ENCODE measurements around the gene IRAK2.

The IRAK2 gene

GRCh38 chr3:10226293-10226692, 61.6 kb downstream of the IRAK2 start:
- no peak for DNase-seq

- no peak for DNase-seq
Measured at GRCh38 chr3:10228248-10228950, 63.7 kb downstream of the IRAK2 start.

GRCh38 chr3:10229576-10229975, 64.9 kb downstream of the IRAK2 start:
- DNase-seq = no peak

DNA sequence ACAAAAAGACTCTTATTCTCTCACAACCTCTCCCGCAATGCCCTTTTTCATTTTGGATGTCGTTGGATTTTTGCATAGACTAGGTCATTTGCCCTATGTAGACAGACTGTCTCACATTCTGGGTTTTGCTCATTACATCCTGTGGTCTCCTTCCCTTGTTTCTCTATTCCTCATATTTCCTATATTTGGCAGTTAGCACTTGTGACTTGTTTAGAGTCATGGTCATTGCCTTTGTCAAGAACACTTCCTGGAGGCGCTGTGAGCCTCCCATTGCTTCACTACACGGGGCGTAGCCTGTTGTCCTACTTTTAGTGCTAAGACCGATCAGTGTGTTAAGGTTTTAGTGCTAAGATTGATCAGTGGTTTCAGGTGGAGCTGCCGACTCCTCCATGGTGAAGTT, 67.4 kb downstream of the IRAK2 start:
- no peak for DNase-seq

GRCh38 chr3:10233988-10234387, 69.3 kb downstream of the IRAK2 start:
- no peak for DNase-seq

DNA sequence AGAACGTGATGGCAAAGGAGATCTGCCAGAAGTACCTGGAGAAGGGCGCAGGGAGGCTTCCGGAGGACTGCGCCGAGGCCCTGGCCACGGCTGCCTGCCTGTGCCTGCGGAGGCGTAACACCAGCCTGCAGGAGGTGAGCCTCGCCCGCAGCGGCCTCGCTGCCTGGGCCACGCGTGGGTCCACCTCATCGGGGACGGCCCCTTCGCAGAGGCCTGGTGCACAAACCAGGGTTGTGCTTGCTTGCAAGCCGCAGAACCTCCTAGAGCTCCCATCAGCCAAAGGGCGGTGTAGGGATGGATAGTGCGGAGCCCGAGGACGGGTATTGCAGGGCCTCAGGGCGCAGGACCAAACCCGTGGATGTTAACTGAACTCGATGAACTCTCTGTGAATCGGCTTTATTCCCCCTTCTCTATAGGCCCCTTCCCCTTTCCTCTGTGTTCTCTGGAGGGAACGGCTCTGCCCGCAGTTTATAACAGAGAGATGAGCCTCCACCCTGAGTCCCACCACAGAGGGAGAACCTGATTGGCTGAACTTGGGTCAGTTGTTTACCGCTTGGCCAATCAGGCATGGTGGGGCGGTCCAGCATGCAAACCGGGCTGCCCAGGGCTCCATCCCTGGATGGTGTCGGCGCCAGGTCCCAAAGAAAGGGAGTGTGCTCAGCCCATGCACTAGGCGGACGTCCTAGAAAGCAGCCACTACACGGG, 70.0 kb downstream of the IRAK2 start:
- DNase-seq = no peak

DNA sequence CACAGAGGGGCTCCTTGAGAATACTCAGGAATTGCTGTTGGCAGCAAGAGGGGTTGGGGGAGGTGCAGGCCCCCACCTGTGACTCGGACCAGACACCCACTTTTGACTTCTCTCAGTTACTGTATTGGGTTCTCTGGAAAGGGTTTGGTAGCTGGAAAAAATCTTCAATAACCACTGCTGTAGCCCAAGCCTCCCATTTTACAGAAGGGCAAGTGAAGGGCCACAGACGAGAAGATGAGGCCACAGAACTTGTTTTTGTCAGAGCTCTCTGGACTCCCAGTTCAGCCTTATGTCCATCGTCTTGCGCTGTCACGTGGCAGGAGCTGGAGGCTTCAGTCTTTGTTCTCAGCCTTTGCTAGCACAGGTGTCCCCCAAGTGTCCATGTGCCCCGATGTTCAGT, 70.8 kb downstream of the IRAK2 start:
- DNase-seq = no peak

- no peak for DNase-seq
Measured at GRCh38 chr3:10238345-10239183, 73.8 kb downstream of the IRAK2 start.

DNA sequence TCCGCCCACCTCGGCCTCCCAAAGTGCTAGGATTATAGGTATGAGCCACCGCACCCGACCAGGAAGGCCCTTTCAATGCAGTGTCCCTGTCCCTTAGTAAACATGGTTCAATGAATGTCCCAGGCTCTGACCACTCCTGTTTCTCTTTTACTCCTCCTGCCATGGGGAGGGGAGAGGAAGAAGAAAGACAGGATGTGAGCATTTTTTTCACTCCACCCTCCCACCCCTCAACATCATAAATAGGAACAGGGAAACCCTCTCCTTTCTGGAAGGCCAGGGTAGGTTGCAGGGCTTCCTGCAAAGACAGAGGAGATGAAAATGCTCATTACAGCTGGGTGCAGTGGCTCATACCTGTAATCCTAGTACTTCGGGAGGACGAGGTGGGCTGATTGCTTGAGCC, 76.1 kb downstream of the IRAK2 start:
- DNase-seq = no peak

- no peak for DNase-seq
Measured at GRCh38 chr3:10242182-10243065, 77.7 kb downstream of the IRAK2 start.

DNA sequence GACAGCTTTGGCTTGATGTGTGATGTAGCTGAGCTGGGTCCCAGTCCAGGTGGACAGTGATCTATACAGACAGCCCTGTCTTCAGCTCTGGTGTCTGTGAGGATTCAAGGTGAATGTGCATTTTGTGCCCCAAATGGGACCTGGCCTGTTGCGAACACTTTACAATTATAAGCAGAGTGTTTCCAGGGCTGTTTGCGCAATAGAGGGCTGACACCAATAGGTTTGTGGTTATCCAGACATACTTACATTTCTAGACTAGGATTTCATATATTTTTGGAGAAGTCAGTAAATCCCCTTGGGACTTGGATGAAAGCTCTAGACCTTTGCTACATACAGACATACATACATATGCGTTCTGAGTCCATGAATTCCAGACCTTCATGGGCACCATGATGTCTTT, 79.3 kb downstream of the IRAK2 start:
- DNase-seq = no peak

- no peak for DNase-seq
Measured at GRCh38 chr3:10245081-10245712, 80.5 kb downstream of the IRAK2 start.

- no peak for DNase-seq
Measured at GRCh38 chr3:10247679-10248183, 83.0 kb downstream of the IRAK2 start.

DNA sequence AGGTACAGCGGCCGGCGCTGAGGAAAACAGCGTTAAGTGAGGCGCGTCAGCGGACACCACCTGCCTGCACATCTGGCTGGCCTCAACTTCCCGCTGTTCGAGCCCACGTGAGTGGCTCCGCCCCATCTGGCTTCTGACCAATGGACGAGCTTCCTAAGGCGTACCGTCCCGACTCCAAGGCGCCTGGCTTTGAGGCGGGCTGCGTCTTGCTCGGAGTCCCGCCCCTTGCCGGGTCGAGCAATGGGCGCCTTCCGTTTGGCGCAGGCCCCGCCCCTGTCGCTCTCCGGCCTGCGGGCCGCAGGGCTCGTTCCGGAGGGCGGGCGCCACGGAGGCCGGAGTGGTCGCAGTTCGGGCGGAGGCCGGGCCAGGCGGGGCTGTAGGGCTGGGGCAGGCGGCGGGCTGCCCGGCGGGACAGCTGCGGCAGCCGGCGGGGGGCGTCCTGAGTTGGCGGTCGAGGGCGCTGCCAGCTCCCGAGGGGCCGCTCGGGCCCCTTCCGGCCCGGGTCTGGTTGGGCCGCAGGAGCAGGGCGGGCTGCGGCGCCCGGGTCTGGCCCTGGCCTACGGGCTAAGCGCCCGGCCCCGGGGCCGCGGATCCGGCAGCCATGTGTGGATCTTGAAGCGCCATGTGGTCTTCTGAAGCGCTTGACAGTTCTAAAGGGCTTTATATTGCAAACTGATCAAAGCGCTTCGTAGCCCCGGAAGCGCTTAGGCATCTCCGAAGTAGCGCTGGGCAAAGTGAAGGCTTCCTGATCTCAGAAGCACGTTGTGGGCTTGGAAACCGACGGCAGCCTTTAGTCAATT, 83.7 kb downstream of the IRAK2 start, which contains the start of gene TATDN2:
TATDN2 (plus strand) TSS at position 276 of the 800 bp plus-strand sequence. CDS start 742 bp downstream, outside the sequence.
- peak; percentile 60 to 68 for DNase-seq

DNA sequence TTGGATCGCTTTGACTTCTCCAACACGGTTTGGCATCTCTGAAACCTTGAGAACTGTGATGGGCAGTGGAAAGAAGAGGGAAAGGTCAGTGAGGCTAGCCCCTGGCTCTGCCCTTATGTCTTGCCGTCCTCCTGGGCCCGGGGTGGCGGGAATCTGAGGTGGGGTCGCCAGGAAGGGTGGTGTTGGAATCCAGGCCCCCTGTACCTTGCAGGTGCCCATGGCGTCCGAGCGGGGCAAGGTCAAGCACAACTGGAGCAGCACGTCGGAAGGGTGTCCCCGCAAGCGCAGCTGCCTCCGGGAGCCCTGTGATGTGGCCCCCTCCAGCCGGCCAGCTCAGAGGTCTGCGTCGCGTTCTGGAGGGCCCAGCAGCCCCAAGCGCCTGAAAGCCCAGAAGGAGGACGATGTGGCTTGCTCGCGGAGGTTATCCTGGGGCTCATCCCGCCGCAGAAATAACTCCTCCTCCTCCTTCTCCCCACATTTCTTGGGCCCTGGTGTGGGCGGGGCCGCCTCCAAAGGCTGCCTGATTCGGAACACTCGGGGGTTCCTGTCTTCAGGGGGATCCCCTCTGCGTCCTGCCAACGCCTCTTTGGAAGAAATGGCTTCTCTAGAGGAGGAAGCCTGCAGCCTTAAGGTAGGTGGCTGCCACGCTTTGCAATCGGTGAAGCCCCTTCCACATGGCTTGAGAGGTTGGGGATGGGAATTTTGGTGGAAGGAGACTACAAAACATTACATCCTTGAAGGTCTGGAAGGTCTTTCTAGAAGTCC, 84.4 kb downstream of the IRAK2 start:
- no peak for DNase-seq

DNA sequence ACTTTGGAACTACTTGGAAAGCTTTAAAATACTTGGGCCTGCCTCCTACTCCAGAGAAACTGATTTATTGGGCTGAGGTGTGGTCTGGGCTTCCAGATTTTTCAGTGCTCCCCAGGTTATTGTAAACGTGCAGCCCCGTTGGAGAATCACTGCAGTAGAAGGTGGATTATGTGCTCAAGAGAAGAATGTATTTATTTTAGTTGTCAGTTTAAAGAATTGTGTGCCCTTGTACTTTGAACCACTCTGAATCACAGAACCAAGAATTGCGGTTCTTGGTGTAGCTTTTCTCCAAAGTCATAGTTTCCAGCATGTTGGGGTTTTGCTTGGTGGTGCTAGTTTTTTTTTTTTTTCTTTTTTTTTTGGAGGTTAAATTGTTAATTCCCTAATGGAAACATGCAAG, 85.1 kb downstream of the IRAK2 start:
- no peak for DNase-seq

DNA sequence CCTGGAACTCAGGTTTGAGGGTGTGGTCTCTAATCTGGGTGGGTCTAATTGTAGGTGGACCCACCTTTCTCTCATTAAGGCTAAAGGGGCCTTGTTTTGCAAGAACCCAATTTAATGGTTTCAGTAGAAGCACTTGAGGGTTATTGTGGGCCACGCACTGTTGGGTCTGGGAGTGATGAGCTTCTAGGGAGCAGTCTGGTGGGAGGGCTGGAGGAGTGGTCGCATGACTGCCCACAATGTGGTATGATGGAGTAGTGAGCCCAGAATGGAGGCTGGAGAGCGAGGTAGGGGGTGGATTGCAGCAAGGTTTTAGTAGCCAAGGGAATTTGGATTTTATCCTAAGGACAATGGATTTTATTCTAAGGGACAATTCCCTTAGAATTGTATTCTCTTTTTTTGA, 86.3 kb downstream of the IRAK2 start:
- DNase-seq = no peak

DNA sequence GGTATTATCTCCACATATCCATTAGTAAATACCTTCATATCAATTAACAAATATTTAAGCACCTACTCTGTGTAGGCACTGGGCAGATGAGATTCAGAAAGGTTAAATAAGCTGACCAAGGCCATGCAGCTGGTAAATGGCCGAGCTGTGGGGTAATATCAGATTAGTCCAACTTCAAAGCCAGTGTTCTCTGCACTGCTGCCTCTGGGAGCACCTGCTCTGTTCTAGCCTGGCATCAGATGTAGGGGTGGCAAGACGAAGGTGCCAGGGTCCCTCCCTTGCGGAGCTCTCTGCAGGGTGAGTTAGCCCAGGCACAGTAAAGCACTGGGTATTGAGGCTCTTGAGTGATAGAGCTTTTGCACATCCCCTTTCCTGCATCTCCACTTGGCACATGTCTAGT, 89.0 kb downstream of the IRAK2 start:
- DNase-seq = no peak

DNA sequence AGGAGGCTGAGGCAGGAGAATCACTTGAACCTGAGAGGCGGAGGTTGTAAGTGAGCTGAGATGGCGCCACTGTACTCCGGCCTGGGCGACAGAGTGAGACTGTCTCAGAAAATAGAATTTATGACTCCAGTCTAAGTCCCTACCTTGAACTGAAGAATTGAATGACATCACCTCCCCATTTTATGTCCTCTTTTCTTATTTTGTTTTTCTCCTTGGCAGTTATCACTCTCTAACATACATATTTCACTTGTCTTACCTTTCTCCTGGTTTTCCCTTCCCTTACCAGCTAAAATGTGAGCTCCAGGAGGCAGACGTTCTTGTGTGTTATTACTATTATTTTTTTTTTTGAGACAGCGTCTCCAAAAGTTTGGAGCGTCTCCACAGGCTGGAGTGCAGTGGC, 91.1 kb downstream of the IRAK2 start:
- no peak for DNase-seq

- no peak for DNase-seq
Measured at GRCh38 chr3:10259036-10259435, 94.3 kb downstream of the IRAK2 start.
